ENCODE data around the gene AGBL1. TPM values are rescaled to one million over a fixed set of nuclear protein-coding genes. Genes with fewer than 3 reads are reported as not detected.
"Not testable (repeated sequence)": the region's sequence is repeated elsewhere in the genome, so short reads cannot be mapped to it uniquely, and the experiment has no call there.

The AGBL1 gene
- total and polyA plus RNA-seq, 2 experiments from 2014 or later = 0.03 TPM; not detected in 1

DNA sequence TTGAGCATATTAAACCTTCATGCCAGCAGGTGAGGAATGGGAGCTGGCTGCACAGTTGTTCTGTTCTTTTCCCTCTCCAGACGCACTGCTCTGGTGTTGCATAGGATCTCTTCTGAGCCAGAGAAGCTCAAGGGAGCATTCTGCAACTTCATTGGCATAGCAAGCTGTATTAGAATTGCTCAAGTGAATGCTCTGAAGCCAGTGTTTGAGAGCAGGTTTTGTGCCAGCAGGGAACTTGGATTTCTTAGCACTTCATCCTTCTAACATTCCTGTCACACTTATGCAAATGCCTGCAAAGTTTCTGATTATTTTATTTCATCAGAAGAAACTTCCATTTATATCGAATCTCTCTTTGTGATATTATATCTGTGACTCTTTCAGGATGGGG, 366.6 kb downstream of the AGBL1 start (continued):
- TF ChIP-seq, protein P1, sequence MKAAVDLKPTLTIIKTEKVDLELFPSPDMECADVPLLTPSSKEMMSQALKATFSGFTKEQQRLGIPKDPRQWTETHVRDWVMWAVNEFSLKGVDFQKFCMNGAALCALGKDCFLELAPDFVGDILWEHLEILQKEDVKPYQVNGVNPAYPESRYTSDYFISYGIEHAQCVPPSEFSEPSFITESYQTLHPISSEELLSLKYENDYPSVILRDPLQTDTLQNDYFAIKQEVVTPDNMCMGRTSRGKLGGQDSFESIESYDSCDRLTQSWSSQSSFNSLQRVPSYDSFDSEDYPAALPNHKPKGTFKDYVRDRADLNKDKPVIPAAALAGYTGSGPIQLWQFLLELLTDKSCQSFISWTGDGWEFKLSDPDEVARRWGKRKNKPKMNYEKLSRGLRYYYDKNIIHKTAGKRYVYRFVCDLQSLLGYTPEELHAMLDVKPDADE (IDR thresholded peaks at IDR 0.05) = no peak
- TF ChIP-seq CREB1 (CRISPR knock-in tag; IDR thresholded peaks at IDR 0.05; ENCODE audit: low read depth) (no peak), STAT1 (IDR thresholded peaks at IDR 0.05; ENCODE audit: unreplicated experiment) (no peak)

DNA sequence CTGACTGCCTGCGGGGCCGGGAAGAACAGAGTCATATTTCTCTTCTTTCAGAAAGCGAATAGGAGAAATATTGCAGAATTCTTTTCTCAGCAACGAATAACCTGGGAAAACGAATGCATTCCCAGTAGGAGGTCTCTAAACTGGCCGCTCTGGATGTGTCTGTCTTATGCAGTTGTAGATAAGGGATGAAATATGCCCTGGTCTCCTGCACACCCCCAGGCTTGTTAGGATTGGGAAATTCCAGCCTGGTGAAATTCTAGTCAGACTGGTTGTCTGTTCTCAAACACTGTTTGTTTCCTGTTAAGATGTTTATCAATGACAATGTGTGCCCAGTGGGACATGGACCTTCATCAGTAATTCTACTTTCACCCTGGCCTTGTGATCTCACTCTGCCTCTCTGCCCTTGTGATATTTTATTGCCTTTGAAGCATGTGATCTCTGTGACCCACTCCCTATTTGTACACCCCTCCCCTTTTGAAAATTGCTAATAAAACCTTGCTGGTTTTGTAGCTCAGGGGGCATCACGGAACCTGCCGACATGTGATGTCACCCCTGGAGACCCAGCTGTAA, 385.9 kb downstream of the AGBL1 start:
- not testable (repeated sequence) for H3K4me3 ChIP-seq; H3K27ac ChIP-seq (ENCODE audit: low read depth); H3K4me1 ChIP-seq (ENCODE audit: insufficient read depth); H3K79me2 ChIP-seq (replicated peaks; ENCODE audit: insufficient read depth); H3K27ac Mint-ChIP-seq; H3F3A ChIP-seq (replicated peaks; ENCODE audit: low read depth); ATAC-seq; H3K4me3 Mint-ChIP-seq; H3K27me3 Mint-ChIP-seq (ENCODE audit: insufficient read depth, low read depth, poor library complexity); H3K9me2 ChIP-seq (ENCODE audit: insufficient read depth); H3K27me3 ChIP-seq (ENCODE audit: insufficient read depth); H2AFZ ChIP-seq; DNase-seq (ENCODE audit: low spot score); H4K20me1 ChIP-seq (replicated peaks; ENCODE audit: insufficient read depth); H3K4me1 Mint-ChIP-seq; H3K4me2 ChIP-seq; H3K36me3 ChIP-seq (ENCODE audit: insufficient read depth)
- Mint-ChIP-seq H3K36me3 (ENCODE audit: low read depth) (peaks cover 35% of the 10 kb centered on the region), H3K9me3 (peaks cover 52% of the 10 kb centered on the region)

- Histone ChIP-seq H3K9me2 (ENCODE audit: insufficient read depth) (no peaks in the 10 kb centered on the region), H3K4me1 (ENCODE audit: insufficient read depth) (no peaks in the 10 kb centered on the region), H2AFZ (no peak overlapping the region), H3K4me3 (no peak overlapping the region), H3F3A (replicated peaks; ENCODE audit: low read depth) (no peaks in the 10 kb centered on the region), H4K20me1 (replicated peaks; ENCODE audit: insufficient read depth) (no peaks in the 10 kb centered on the region), H3K36me3 (ENCODE audit: insufficient read depth) (no peaks in the 10 kb centered on the region), H3K27ac (ENCODE audit: low read depth) (no peak overlapping the region), H3K27me3 (ENCODE audit: insufficient read depth) (no peaks in the 10 kb centered on the region), H3K79me2 (replicated peaks; ENCODE audit: insufficient read depth) (no peaks in the 10 kb centered on the region), H3K4me2 (no peak overlapping the region)
- Mint-ChIP-seq H3K27ac (no peak overlapping the region), H3K27me3 (ENCODE audit: insufficient read depth, low read depth, poor library complexity) (peaks cover 2% of the 10 kb centered on the region), H3K9me3 (peaks cover 5% of the 10 kb centered on the region; the same call in 1 of the 3 replicates), H3K36me3 (ENCODE audit: low read depth) (no peaks in the 10 kb centered on the region), H3K4me1 (no peaks in the 10 kb centered on the region), H3K4me3 (no peak overlapping the region)
- DNase-seq (ENCODE audit: low spot score) = no peak
- ATAC-seq = no peak
- TF ChIP-seq CREB1 (CRISPR knock-in tag; IDR thresholded peaks at IDR 0.05; ENCODE audit: low read depth) = no peak
- TF ChIP-seq EZH2 (IDR thresholded peaks at IDR 0.05; ENCODE audit: low read depth, unreplicated experiment) = no peak
- no peak for TF ChIP-seq ZNF331 (CRISPR knock-in tag; IDR thresholded peaks at IDR 0.05; ENCODE audit: low read depth)
- no peak for TF ChIP-seq POLR2AphosphoS5 (IDR thresholded peaks at IDR 0.05; ENCODE audit: low read depth)
- no peak for TF ChIP-seq NANOG (IDR thresholded peaks at IDR 0.05; ENCODE audit: borderline replicate concordance)
- no peak for TF ChIP-seq CTCF (conservative IDR thresholded peaks at IDR 0.05; ENCODE audit: low read depth in 2 of 2)
- TF ChIP-seq, protein P1 (IDR thresholded peaks at IDR 0.05) = no peak
- no peak for TF ChIP-seq ZNF114 (CRISPR knock-in tag; IDR thresholded peaks at IDR 0.05)
- no peak for TF ChIP-seq STAT1 (IDR thresholded peaks at IDR 0.05; ENCODE audit: unreplicated experiment)
- TF ChIP-seq REST (IDR thresholded peaks at IDR 0.05; ENCODE audit: unreplicated experiment) = no peak
- TF ChIP-seq JUNB (IDR thresholded peaks at IDR 0.05; ENCODE audit: unreplicated experiment) = no peak
These were observed 402.0 kb downstream of the AGBL1 start for GRCh38 chr15:86481720-86482119.

All from GM23338 (cell line).